Stomach (tissue), 9 donors: ENCODE data around the gene PRKCH. TPM values are rescaled to one million over a fixed set of nuclear protein-coding genes. Genes with fewer than 3 reads are reported as not detected.

Experiments
- DNase-seq, 2 donors: peaks; one replicate each; pipeline versions ENCODE4 v3.0.0 to v3.0.0-alpha.2; 2013 to 2019
- H3K27ac ChIP-seq, 5 donors: fragments of 200-600 bp in 4 of 5; sonication (generic) in 4 of 5; one replicate each; pipeline ENCODE4 v1.5.1; 2013 to 2019; ENCODE audit warnings: mild to moderate bottlenecking in 1 of 5, moderate library complexity in 1 of 5
- H3K27me3 ChIP-seq, 3 donors: fragments of 200-600 bp; sonication (generic); one replicate each; pipeline ENCODE4 v1.5.1; 2017 to 2019; ENCODE audit warnings: mixed run types in 1 of 3
- H3K36me3 ChIP-seq, 4 donors: fragments of 200-600 bp; sonication (generic); 1 replicate in 3 of 4; 2 replicates in 1 of 4; pipeline ENCODE4 v1.5.1; 2016 to 2019
- H3K4me1 ChIP-seq, 4 donors: fragments of 200-600 bp; sonication (generic); one replicate each; pipeline ENCODE4 v1.5.1; 2016 to 2019
- H3K4me3 ChIP-seq, 4 donors: fragments of 200-600 bp; sonication (generic) in 3 of 4; one replicate each; pipeline ENCODE4 v1.5.1; 2016 to 2019; ENCODE audit warnings: mild to moderate bottlenecking in 1 of 4
- H3K9me3 ChIP-seq, 4 donors: fragments of 200-600 bp; sonication (generic); one replicate each; pipeline ENCODE4 v1.5.1; 2016 to 2019
- EP300 ChIP-seq: sonication (generic); formaldehyde crosslinking; IDR thresholded peaks from one replicate; pipeline ENCODE4 v1.6.1; 2017; ENCODE audit warnings: antibody characterized with exemption
- POLR2A ChIP-seq, 4 donors: fragments of 450-650 bp; IDR thresholded peaks; one replicate each; pipeline ENCODE4 v1.6.1; 2016; ENCODE audit warnings: antibody characterized with exemption in 4 of 4, control low read depth in 2 of 4, mild to moderate bottlenecking in 1 of 4, moderate library complexity in 1 of 4
- POLR2AphosphoS5 ChIP-seq, 3 donors: sonication (generic); formaldehyde crosslinking; IDR thresholded peaks; one replicate each; pipeline ENCODE4 v1.6.1; 2016; ENCODE audit warnings: antibody characterized with exemption in 3 of 3
- WGBS, 5 donors: extraction: QIAGEN DNeasy Blood & Tissue Kit in 3 of 5; methylation state at CpG; one replicate each; pipeline versions ENCODE4 v1.1.5 to v1.1.7; 2013 to 2018; 5-methylcytosine and 5-hydroxymethylcytosine counted together
- intact Hi-C: fragments of 100-400 bp; cut with DNase I; formaldehyde crosslinking; loops from one replicate; pipeline ENCODE4 v1.15.1; 2023; ENCODE audit warnings: low total_unique reads
- polyA plus RNA-seq, 3 donors: library from polyadenylated mRNA; stranded (reverse); fragments of 200-250 nt; gene quantifications; one replicate each; pipeline ENCODE4 v1.2.3, GENCODE V29; 2013
- total RNA-seq, 5 donors: library from RNA; depleted of rRNA; stranded (reverse); fragments of >200 nt; gene quantifications; one replicate each; pipeline versions ENCODE4 v1.1.0 to v1.2.3, GENCODE V29; 2014 to 2016
- TF ChIP-seq, protein P1 (sequence below), 7 experiments: fragments of 450-650 bp in 4 of 7; fragments of 200-600 bp in 3 of 7; sonication (generic) in 3 of 7; IDR thresholded peaks; one replicate each; pipeline ENCODE4 v1.5.1; 2016 to 2019; ENCODE audit warnings: antibody characterized with exemption in 7 of 7, control low read depth in 2 of 7, mild to moderate bottlenecking in 1 of 7
- donor health status: healthy with polysubstance abuse.
- donor health status: Bipolar disorder and iron deficiency.
- donor health status: healthy.

PRKCH gene
- total and polyA plus RNA-seq, 8 donors: 5.5 to 84.0 (median 14.7) TPM

GRCh38 chr14:61296719-61297502, 24.5 kb upstream of the PRKCH start:
- no peak for TF ChIP-seq POLR2AphosphoS5 (IDR thresholded peaks at IDR 0.05)
- TF ChIP-seq, protein P1, sequence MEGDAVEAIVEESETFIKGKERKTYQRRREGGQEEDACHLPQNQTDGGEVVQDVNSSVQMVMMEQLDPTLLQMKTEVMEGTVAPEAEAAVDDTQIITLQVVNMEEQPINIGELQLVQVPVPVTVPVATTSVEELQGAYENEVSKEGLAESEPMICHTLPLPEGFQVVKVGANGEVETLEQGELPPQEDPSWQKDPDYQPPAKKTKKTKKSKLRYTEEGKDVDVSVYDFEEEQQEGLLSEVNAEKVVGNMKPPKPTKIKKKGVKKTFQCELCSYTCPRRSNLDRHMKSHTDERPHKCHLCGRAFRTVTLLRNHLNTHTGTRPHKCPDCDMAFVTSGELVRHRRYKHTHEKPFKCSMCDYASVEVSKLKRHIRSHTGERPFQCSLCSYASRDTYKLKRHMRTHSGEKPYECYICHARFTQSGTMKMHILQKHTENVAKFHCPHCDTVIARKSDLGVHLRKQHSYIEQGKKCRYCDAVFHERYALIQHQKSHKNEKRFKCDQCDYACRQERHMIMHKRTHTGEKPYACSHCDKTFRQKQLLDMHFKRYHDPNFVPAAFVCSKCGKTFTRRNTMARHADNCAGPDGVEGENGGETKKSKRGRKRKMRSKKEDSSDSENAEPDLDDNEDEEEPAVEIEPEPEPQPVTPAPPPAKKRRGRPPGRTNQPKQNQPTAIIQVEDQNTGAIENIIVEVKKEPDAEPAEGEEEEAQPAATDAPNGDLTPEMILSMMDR (IDR thresholded peaks at IDR 0.05): peak in 3 of 7 experiments; percentile 28 to 60 (median 36)
- TF ChIP-seq EP300: no peak
- H3K27me3 ChIP-seq: no peaks in the 10 kb centered on the region
- DNase-seq: peak in 1 of 2 donors; percentile 73

GRCh38 chr14:61297581-61297980, 23.8 kb upstream of the PRKCH start:
- no peaks in the 10 kb centered on the region for H3K27me3 ChIP-seq
- peaks cover 0 to 14% (median 3%) of the 10 kb centered on the region in 4 donors for H3K4me1 ChIP-seq
- intact Hi-C loops: no loop called here
- H3K9me3 ChIP-seq: no peaks in the 10 kb centered on the region
- no peak overlapping the region for H3K4me3 ChIP-seq
- WGBS, 5 donors: 72 to 84% (median 79%) methylated on average over 6 of the region's 6 CpGs
- H3K36me3 ChIP-seq: no peaks in the 10 kb centered on the region
- no peak for TF ChIP-seq POLR2AphosphoS5 (IDR thresholded peaks at IDR 0.05)
- no peak for TF ChIP-seq EP300
- TF ChIP-seq POLR2A (IDR thresholded peaks at IDR 0.05): no peak
- TF ChIP-seq, protein P1 (IDR thresholded peaks at IDR 0.05): no peak
- DNase-seq: no peak
- no peak overlapping the region for H3K27ac ChIP-seq

More at GRCh38 chr14:61296719-61297502, 24.5 kb upstream of the PRKCH start:
- H3K4me3 ChIP-seq: no peak overlapping the region
- H3K36me3 ChIP-seq: no peaks in the 10 kb centered on the region
- H3K4me1 ChIP-seq: peaks cover 0 to 14% (median 3%) of the 10 kb centered on the region in 4 donors
- 25 to 36% (median 32%) methylated on average over 2 of the region's 2 CpGs for WGBS, 5 donors
- intact Hi-C loops: no loop called here
- no peaks in the 10 kb centered on the region for H3K9me3 ChIP-seq
- H3K27ac ChIP-seq: no peak overlapping the region

GRCh38 chr14:61298824-61299223, 22.6 kb upstream of the PRKCH start:
- peak in 1 of 2 donors; percentile 29 for DNase-seq

GRCh38 chr14:61300209-61300608, 21.2 kb upstream of the PRKCH start:
- no peak for DNase-seq
- H3K4me3 ChIP-seq: no peak overlapping the region
- no peaks in the 10 kb centered on the region for H3K9me3 ChIP-seq
- H3K27me3 ChIP-seq: no peaks in the 10 kb centered on the region
- peaks cover 0 to 14% (median 3%) of the 10 kb centered on the region in 4 donors for H3K4me1 ChIP-seq
- H3K27ac ChIP-seq: no peak overlapping the region
- TF ChIP-seq, protein P1 (IDR thresholded peaks at IDR 0.05): no peak
- TF ChIP-seq POLR2AphosphoS5 (IDR thresholded peaks at IDR 0.05) (no peak), EP300 (no peak), POLR2A (IDR thresholded peaks at IDR 0.05) (no peak)
- H3K36me3 ChIP-seq: no peaks in the 10 kb centered on the region
- intact Hi-C loops: no loop called here
- WGBS, 5 donors: 37 to 49% (median 45%) methylated on average over 2 of the region's 2 CpGs

More at GRCh38 chr14:61298824-61299223, 22.6 kb upstream of the PRKCH start:
- WGBS, 5 donors: 26 to 36% (median 33%) methylated on average over 3 of the region's 3 CpGs
- intact Hi-C loops: no loop called here
- Histone ChIP-seq H3K4me3 (no peak overlapping the region), H3K27ac (no peak overlapping the region), H3K4me1 (peaks cover 0 to 14% (median 3%) of the 10 kb centered on the region in 4 donors), H3K9me3 (no peaks in the 10 kb centered on the region), H3K36me3 (no peaks in the 10 kb centered on the region), H3K27me3 (no peaks in the 10 kb centered on the region)
- TF ChIP-seq EP300: no peak
- no peak for TF ChIP-seq POLR2A (IDR thresholded peaks at IDR 0.05)
- TF ChIP-seq POLR2AphosphoS5 (IDR thresholded peaks at IDR 0.05): no peak

GRCh38 chr14:61300754-61301153, 20.6 kb upstream of the PRKCH start:
- 76 to 81% (median 81%) methylated on average over 7 of the region's 7 CpGs for whole genome bisulfite sequencing, 5 donors
- Histone ChIP-seq H3K27me3 (no peaks in the 10 kb centered on the region), H3K4me3 (no peak overlapping the region), H3K36me3 (no peaks in the 10 kb centered on the region), H3K27ac (no peak overlapping the region), H3K4me1 (peaks cover 0 to 14% (median 3%) of the 10 kb centered on the region in 4 donors), H3K9me3 (no peaks in the 10 kb centered on the region)
- DNase-seq: no peak
- intact Hi-C loops: no loop called here
- no peak for TF ChIP-seq EP300
- TF ChIP-seq, protein P1 (IDR thresholded peaks at IDR 0.05): no peak
- TF ChIP-seq POLR2A (IDR thresholded peaks at IDR 0.05): no peak
- no peak for TF ChIP-seq POLR2AphosphoS5 (IDR thresholded peaks at IDR 0.05)
